IMR-90 (cell line): ENCODE measurements around the gene LRPAP1. TPM values are rescaled to one million over a fixed set of nuclear protein-coding genes. Genes with fewer than 3 reads are reported as not detected.

Source experiments
- ATAC-seq: fragments of 200-7000 bp; cut with Tn5 transposase; 2 replicates; pipeline ENCODE4 v1.9.1; 2020; ENCODE audit warnings: low read depth, mild to moderate bottlenecking, moderate library complexity
- BruUV-seq: library from RNA; stranded (reverse); fragments of 400-500 nt; replicated peaks from 2 replicates; lab custom pipeline; 2021; lab: Mats Ljungman, UMichigan
- CTCF ChIA-PET: fragments of 300-600 bp; formaldehyde crosslinking; extraction: SDS; loops from one replicate; lab custom pipeline; 2021; ENCODE audit warnings: antibody characterized with exemption; lab: Yijun Ruan, JAX
- POLR2A ChIA-PET: fragments of 300-600 bp; sonication (Branson Sonifier 250); formaldehyde crosslinking; loops from one replicate; lab custom pipeline; 2022; ENCODE audit warnings: antibody characterized with exemption; ENCODE audit not compliant: unreplicated experiment; lab: Charles Lee
- DNase-seq: peaks from one replicate; pipeline ENCODE4 v3.0.0; 2013
- H2AFZ ChIP-seq: replicated peaks from 2 replicates; pipeline ENCODE3; 2013; ENCODE audit warnings: low read length, mild to moderate bottlenecking; ENCODE audit not compliant: poor library complexity
- H2AK5ac ChIP-seq: 2 replicates; pipeline ENCODE4 v1.6.1; 2013; ENCODE audit warnings: low read depth, low read length, inconsistent platforms
- H2AK9ac ChIP-seq: replicated peaks from 2 replicates; pipeline ENCODE3; 2013; ENCODE audit warnings: mild to moderate bottlenecking, low read depth, low read length, moderate library complexity; ENCODE audit not compliant: poor library complexity
- H2BK120ac ChIP-seq: 2 replicates; pipeline ENCODE4 v1.6.1; 2013; ENCODE audit warnings: low read depth, low read length, inconsistent platforms
- H2BK15ac ChIP-seq: 3 replicates; pipeline ENCODE4 v1.6.1; 2013; ENCODE audit warnings: low read depth, low read length, inconsistent platforms
- H2BK20ac ChIP-seq: 2 replicates; pipeline ENCODE4 v1.6.1; 2013; ENCODE audit warnings: low read depth, mild to moderate bottlenecking, inconsistent platforms, low read length, moderate library complexity
- H2BK5ac ChIP-seq: 2 replicates; pipeline ENCODE4 v1.6.1; 2013; ENCODE audit warnings: mild to moderate bottlenecking, low read depth, low read length, inconsistent platforms; ENCODE audit not compliant: poor library complexity, severe bottlenecking
- H3K14ac ChIP-seq: replicated peaks from 2 replicates; pipeline ENCODE4 v1.6.1; 2013; ENCODE audit warnings: low read depth, low read length, inconsistent platforms
- H3K18ac ChIP-seq: 2 replicates; pipeline ENCODE4 v1.6.1; 2013; ENCODE audit warnings: low read depth, low read length, control low read depth
- H3K23ac ChIP-seq: 2 replicates; pipeline ENCODE4 v1.6.1; 2013; ENCODE audit warnings: low read depth, low read length, inconsistent platforms
- H3K27ac ChIP-seq: 2 replicates; pipeline ENCODE4 v1.5.1; 2013; ENCODE audit warnings: mild to moderate bottlenecking, control low read depth, low read length; ENCODE audit not compliant: insufficient read depth
- H3K27me3 ChIP-seq: 2 replicates; pipeline ENCODE4 v1.6.1; 2013; ENCODE audit warnings: low read length; ENCODE audit not compliant: control insufficient read depth, insufficient read depth
- H3K36me3 ChIP-seq: 2 replicates; pipeline ENCODE4 v1.6.1; 2013; ENCODE audit warnings: low read length, mixed read lengths; ENCODE audit not compliant: control insufficient read depth, insufficient read depth
- H3K4ac ChIP-seq: 2 replicates; pipeline ENCODE4 v1.6.1; 2013; ENCODE audit warnings: low read depth, low read length, inconsistent platforms
- H3K4me1 ChIP-seq: 2 replicates; pipeline ENCODE4 v1.6.1; 2013; ENCODE audit warnings: low read length, mixed read lengths; ENCODE audit not compliant: control insufficient read depth, insufficient read depth
- H3K4me2 ChIP-seq: 2 replicates; pipeline ENCODE4 v1.6.1; 2013; ENCODE audit warnings: low read depth, mild to moderate bottlenecking, control low read depth, low read length, moderate library complexity
- H3K4me3 ChIP-seq: 2 replicates; pipeline ENCODE4 v1.5.1; 2013; ENCODE audit warnings: low read depth, mild to moderate bottlenecking, control low read depth, low read length, moderate library complexity; ENCODE audit not compliant: insufficient read depth
- H3K56ac ChIP-seq: 2 replicates; pipeline ENCODE4 v1.6.1; 2013; ENCODE audit warnings: low read length, inconsistent platforms; ENCODE audit not compliant: insufficient read depth; ENCODE audit errors: extremely low read depth
- H3K79me1 ChIP-seq, 2 experiments: 2 replicates each; pipeline ENCODE4 v1.6.1; 2013; ENCODE audit warnings: low read length in 2 of 2, inconsistent platforms in 1 of 2, low read depth in 1 of 2
- H3K9ac ChIP-seq: 2 replicates; pipeline ENCODE4 v1.6.1; 2013; ENCODE audit warnings: low read depth, low read length, control low read depth
- H3K9me1 ChIP-seq: 2 replicates; pipeline ENCODE4 v1.6.1; 2013; ENCODE audit warnings: low read length, inconsistent platforms; ENCODE audit not compliant: insufficient read depth
- H3K9me3 ChIP-seq: 2 replicates; pipeline ENCODE4 v1.6.1; 2013; ENCODE audit warnings: low read length; ENCODE audit not compliant: control insufficient read depth, insufficient read depth
- H4K20me1 ChIP-seq: 2 replicates; pipeline ENCODE4 v1.6.1; 2013; ENCODE audit warnings: low read length, inconsistent platforms; ENCODE audit not compliant: insufficient read depth
- H4K5ac ChIP-seq: 2 replicates; pipeline ENCODE4 v1.6.1; 2013; ENCODE audit warnings: mild to moderate bottlenecking, low read depth, low read length, control low read depth
- H4K8ac ChIP-seq, 2 experiments: 2 replicates each; pipeline ENCODE4 v1.6.1; 2013; ENCODE audit warnings: low read depth in 2 of 2, low read length in 2 of 2, control low read depth in 1 of 2, inconsistent platforms in 1 of 2
- H4K91ac ChIP-seq: 2 replicates; pipeline ENCODE4 v1.6.1; 2013; ENCODE audit warnings: low read depth, low read length, inconsistent platforms; ENCODE audit not compliant: insufficient read depth
- BHLHE40 ChIP-seq: fragments of 150-350 bp; IDR thresholded peaks from 2 replicates; pipeline ENCODE4 v1.6.1; 2016; ENCODE audit warnings: mild to moderate bottlenecking, low read depth, low read length
- WGBS, 2 experiments: methylation state at CpG; one replicate each; pipeline versions ENCODE4 v1.1.5 to v1.1.7; 2013; ENCODE audit warnings: missing lambda C conversion rate in 2 of 2; ENCODE audit not compliant: insufficient read length in 1 of 2; ENCODE audit errors: extremely low coverage in 2 of 2; 5-methylcytosine and 5-hydroxymethylcytosine counted together
- dilution Hi-C: fragments of 300-500 bp; cut with HindIII; formaldehyde crosslinking; loops from one replicate; pipeline ENCODE4 v1.14.3; 2018; ENCODE audit warnings: low sequenced_read_pairs; ENCODE audit not compliant: unreplicated experiment
- in situ Hi-C: fragments of 300-500 bp; cut with MboI; formaldehyde crosslinking; loops from 3 replicates; pipeline ENCODE4 v1.14.3; 2019; ENCODE audit warnings: low sequenced_read_pairs, inconsistent platforms, mixed read lengths
- intact Hi-C: fragments of 100-400 bp; cut with micrococcal nuclease; formaldehyde crosslinking; loops from 2 replicates; pipeline ENCODE4 v1.10.0; 2022
- polyA plus RNA-seq, 3 experiments: library from polyadenylated mRNA; depleted of rRNA; stranded (reverse); fragments of >200 nt; gene quantifications; 2 replicates each; pipeline ENCODE4 v1.2.3, GENCODE V29; 2012; ENCODE audit warnings: low replicate concordance in 1 of 3
- total RNA-seq: library from RNA; depleted of rRNA; stranded (reverse); fragments of >200 nt; gene quantifications from 2 replicates; pipeline ENCODE4 v1.2.3, GENCODE V29; 2012

The LRPAP1 gene
- total and polyA plus RNA-seq, 2 of the 4 experiments (the other 2 are of a cell fraction) = 135 to 175 TPM

- Histone ChIP-seq H3K79me1 (peaks cover 4 to 20% of the 10 kb centered on the region in 2 experiments; a peak in 3 of 4 replicates), H3K18ac (no peak overlapping the region), H3K27me3 (no peaks in the 10 kb centered on the region), H2AFZ (no peak overlapping the region), H3K4me1 (no peaks in the 10 kb centered on the region), H2BK15ac (no peak overlapping the region), H3K4ac (no peak overlapping the region), H3K4me2 (no peak overlapping the region), H2AK9ac (no peak overlapping the region), H3K14ac (no peak overlapping the region), H4K20me1 (peaks cover 6% of the 10 kb centered on the region; the same call in 1 of the 2 replicates), H3K9me1 (peaks cover 3% of the 10 kb centered on the region; the same call in 1 of the 2 replicates), H3K36me3 (peaks cover 50% of the 10 kb centered on the region), H3K9ac (no peak overlapping the region), H3K56ac (no peak overlapping the region), H4K8ac (no peak overlapping the region), H2BK120ac (no peak overlapping the region), H3K27ac (no peak overlapping the region), H2AK5ac (no peak overlapping the region), H4K5ac (no peak overlapping the region), H3K4me3 (no peak overlapping the region), H3K9me3 (no peaks in the 10 kb centered on the region), H4K91ac (no peak overlapping the region), H3K23ac (no peak overlapping the region), H2BK20ac (no peak overlapping the region), H2BK5ac (no peak overlapping the region)
- ATAC-seq = no peak
- in situ Hi-C loops = no loop called here
- ChIA-PET POLR2A (no interaction called here), CTCF (no interaction called here)
- dilution Hi-C loops = no loop called here
- no peak for TF ChIP-seq BHLHE40
- no TSS peak for BruUV-seq
- no peak for DNase-seq
- intact Hi-C loops = no loop called here
- WGBS, 2 experiments = 100% methylated on average over 7 of the region's 16 CpGs; no CpG with 5 or more reads in 1 of the 2 experiments
Observed at GRCh38 chr4:3510481-3510880, 21.7 kb downstream of the LRPAP1 start.
